Loucy (cell line): ENCODE measurements around the gene TEPSIN.

Experiments used
- H2AFZ ChIP-seq: fragments of 200-600 bp; sonication (generic); 2 replicates; pipeline ENCODE4 v1.6.0; 2016; ENCODE audit warnings: antibody characterized with exemption, mild to moderate bottlenecking, low read length, moderate library complexity
- H3F3A ChIP-seq: fragments of 200-600 bp; 2 replicates; pipeline ENCODE4 v1.6.0; 2016; ENCODE audit warnings: antibody characterized with exemption, low read depth, mild to moderate bottlenecking
- H3K27me3 ChIP-seq: fragments of 200-600 bp; sonication (generic); 2 replicates; pipeline ENCODE4 v1.6.1; 2014; ENCODE audit warnings: low read length, mild to moderate bottlenecking; ENCODE audit not compliant: insufficient read depth, poor library complexity, severe bottlenecking
- H3K36me3 ChIP-seq: fragments of 200-600 bp; sonication (generic); 2 replicates; pipeline ENCODE4 v1.6.1; 2016; ENCODE audit warnings: low read length; ENCODE audit not compliant: insufficient read depth
- H3K4me1 ChIP-seq: fragments of 200-600 bp; sonication (generic); 2 replicates; pipeline ENCODE4 v1.5.1; 2014; ENCODE audit warnings: low read length, mild to moderate bottlenecking; ENCODE audit not compliant: insufficient read depth, poor library complexity, severe bottlenecking
- H3K4me2 ChIP-seq: fragments of 200-600 bp; sonication (generic); 2 replicates; pipeline ENCODE4 v1.6.0; 2014; ENCODE audit warnings: antibody characterized with exemption, low read length, low read depth, mild to moderate bottlenecking; ENCODE audit not compliant: poor library complexity, severe bottlenecking
- H3K4me3 ChIP-seq: fragments of 200-600 bp; sonication (generic); 2 replicates; pipeline ENCODE4 v1.5.1; 2014; ENCODE audit warnings: low read length, mild to moderate bottlenecking, mixed read lengths; ENCODE audit not compliant: poor library complexity, severe bottlenecking
- H3K79me2 ChIP-seq: fragments of 200-600 bp; sonication (generic); 2 replicates; pipeline ENCODE4 v1.6.1; 2014; ENCODE audit warnings: low read length; ENCODE audit not compliant: insufficient read depth
- H3K9ac ChIP-seq: fragments of 200-600 bp; sonication (generic); 2 replicates; pipeline ENCODE4 v1.6.0; 2014; ENCODE audit warnings: mild to moderate bottlenecking, low read depth, low read length, moderate library complexity; ENCODE audit not compliant: poor library complexity, severe bottlenecking
- H3K9me2 ChIP-seq: fragments of 200-600 bp; sonication (generic); replicated peaks from 2 replicates; pipeline ENCODE4 v1.6.1; 2016; ENCODE audit warnings: low read depth, low read length, mixed read lengths
- H3K9me3 ChIP-seq: fragments of 200-600 bp; sonication (generic); 2 replicates; pipeline ENCODE4 v1.6.1; 2014; ENCODE audit warnings: mild to moderate bottlenecking, antibody characterized with exemption, low read length, low read depth; ENCODE audit not compliant: insufficient read depth
- H4K20me1 ChIP-seq: fragments of 200-600 bp; sonication (generic); 2 replicates; pipeline ENCODE4 v1.6.0; 2014; ENCODE audit warnings: antibody characterized with exemption, low read length, mild to moderate bottlenecking; ENCODE audit not compliant: insufficient read depth, poor library complexity, severe bottlenecking
- EZH2phosphoT487 ChIP-seq: fragments of 200-600 bp; IDR thresholded peaks from 2 replicates; pipeline ENCODE4 v1.6.1; 2018; ENCODE audit warnings: antibody characterized with exemption, mild to moderate bottlenecking, moderate library complexity, borderline replicate concordance
- TF ChIP-seq, protein P1 (sequence below): fragments of 200-600 bp; sonication (generic); conservative IDR thresholded peaks from 2 replicates; pipeline ENCODE4 v1.5.1; 2014; ENCODE audit warnings: mild to moderate bottlenecking, antibody characterized with exemption, low read length

TEPSIN gene

DNA sequence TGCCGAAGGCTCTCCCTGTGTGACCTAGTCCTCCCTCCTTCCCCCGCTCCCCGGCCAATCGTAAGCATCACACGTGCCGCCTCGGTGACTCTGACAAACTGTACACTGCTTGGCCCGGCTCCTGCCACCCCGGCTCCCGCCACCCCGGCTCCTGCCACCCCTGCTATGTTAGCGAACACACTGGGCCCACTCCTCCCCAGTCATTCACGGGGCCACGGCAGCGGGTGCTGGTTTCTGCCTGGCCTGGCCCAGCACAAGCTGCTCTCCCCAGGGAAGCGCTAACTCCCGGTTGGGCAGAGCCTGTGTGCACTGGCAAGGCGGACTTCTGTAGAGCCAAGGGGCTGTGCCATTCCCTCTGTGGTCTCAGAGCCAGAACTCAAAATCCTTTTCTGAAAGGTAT, 22.2 kb upstream of the TEPSIN start:
- Histone ChIP-seq H3K36me3 (peaks cover 42% of the 10 kb centered on the region; the same call in 1 of the 2 replicates), H3K9me2 (no peaks in the 10 kb centered on the region), H3K79me2 (no peaks in the 10 kb centered on the region; the same call in 1 of the 2 replicates), H3K9me3 (no peaks in the 10 kb centered on the region), H3K27me3 (no peaks in the 10 kb centered on the region), H3F3A (no peaks in the 10 kb centered on the region), H3K4me1 (no peaks in the 10 kb centered on the region), H3K4me2 (no peak overlapping the region), H3K9ac (no peak overlapping the region), H3K4me3 (no peak overlapping the region), H2AFZ (no peak overlapping the region), H4K20me1 (no peaks in the 10 kb centered on the region)
- TF ChIP-seq, protein P1, sequence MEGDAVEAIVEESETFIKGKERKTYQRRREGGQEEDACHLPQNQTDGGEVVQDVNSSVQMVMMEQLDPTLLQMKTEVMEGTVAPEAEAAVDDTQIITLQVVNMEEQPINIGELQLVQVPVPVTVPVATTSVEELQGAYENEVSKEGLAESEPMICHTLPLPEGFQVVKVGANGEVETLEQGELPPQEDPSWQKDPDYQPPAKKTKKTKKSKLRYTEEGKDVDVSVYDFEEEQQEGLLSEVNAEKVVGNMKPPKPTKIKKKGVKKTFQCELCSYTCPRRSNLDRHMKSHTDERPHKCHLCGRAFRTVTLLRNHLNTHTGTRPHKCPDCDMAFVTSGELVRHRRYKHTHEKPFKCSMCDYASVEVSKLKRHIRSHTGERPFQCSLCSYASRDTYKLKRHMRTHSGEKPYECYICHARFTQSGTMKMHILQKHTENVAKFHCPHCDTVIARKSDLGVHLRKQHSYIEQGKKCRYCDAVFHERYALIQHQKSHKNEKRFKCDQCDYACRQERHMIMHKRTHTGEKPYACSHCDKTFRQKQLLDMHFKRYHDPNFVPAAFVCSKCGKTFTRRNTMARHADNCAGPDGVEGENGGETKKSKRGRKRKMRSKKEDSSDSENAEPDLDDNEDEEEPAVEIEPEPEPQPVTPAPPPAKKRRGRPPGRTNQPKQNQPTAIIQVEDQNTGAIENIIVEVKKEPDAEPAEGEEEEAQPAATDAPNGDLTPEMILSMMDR = no peak
- TF ChIP-seq EZH2phosphoT487 = no peak

GRCh38 chr17:81260641-81261040, 21.8 kb upstream of the TEPSIN start:
- H3K4me1 ChIP-seq = no peaks in the 10 kb centered on the region

DNA sequence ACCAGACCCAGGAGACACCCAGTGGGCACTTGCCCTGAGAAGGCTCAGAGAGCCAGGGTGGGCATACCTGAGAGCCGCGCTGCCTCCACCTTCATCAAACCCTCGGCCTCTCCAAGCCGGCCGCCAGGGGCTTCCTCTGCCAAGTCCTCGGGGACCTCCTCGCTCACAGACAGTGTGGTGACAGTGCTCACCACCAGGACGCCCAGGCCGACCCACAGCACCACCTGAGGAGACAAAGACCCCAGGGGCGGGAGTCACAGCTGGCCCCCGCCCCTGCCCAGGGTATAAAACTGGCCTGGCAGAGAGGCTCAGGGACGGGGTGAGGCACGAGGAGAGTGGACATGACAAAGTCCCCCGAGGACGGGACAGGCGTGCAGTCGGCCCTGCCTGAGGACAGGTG, 21.3 kb upstream of the TEPSIN start:
- Histone ChIP-seq H3F3A (no peaks in the 10 kb centered on the region), H3K36me3 (peaks cover 42% of the 10 kb centered on the region; the same call in 1 of the 2 replicates), H3K4me3 (no peak overlapping the region), H4K20me1 (no peaks in the 10 kb centered on the region), H3K27me3 (no peaks in the 10 kb centered on the region), H3K9ac (no peak overlapping the region), H2AFZ (no peak overlapping the region), H3K9me3 (no peaks in the 10 kb centered on the region), H3K79me2 (no peaks in the 10 kb centered on the region), H3K4me1 (no peaks in the 10 kb centered on the region), H3K9me2 (no peaks in the 10 kb centered on the region), H3K4me2 (no peak overlapping the region)
- TF ChIP-seq, protein P1 = no peak
- no peak for TF ChIP-seq EZH2phosphoT487

More at GRCh38 chr17:81260641-81261040, 21.8 kb upstream of the TEPSIN start:
- H3K4me3 ChIP-seq = no peak overlapping the region
- H3K79me2 ChIP-seq = no peaks in the 10 kb centered on the region; the same call in 1 of the 2 replicates
- no peaks in the 10 kb centered on the region for H3F3A ChIP-seq
- H3K9ac ChIP-seq = no peak overlapping the region
- H3K9me2 ChIP-seq = no peaks in the 10 kb centered on the region
- no peaks in the 10 kb centered on the region for H3K9me3 ChIP-seq
- peaks cover 42% of the 10 kb centered on the region; the same call in 1 of the 2 replicates for H3K36me3 ChIP-seq
- no peaks in the 10 kb centered on the region for H3K27me3 ChIP-seq
- H3K4me2 ChIP-seq = no peak overlapping the region
- H2AFZ ChIP-seq = no peak overlapping the region
- TF ChIP-seq EZH2phosphoT487 = no peak
- no peaks in the 10 kb centered on the region for H4K20me1 ChIP-seq

- Histone ChIP-seq H3K9ac (no peak overlapping the region), H3K4me3 (no peak overlapping the region), H3K4me2 (no peak overlapping the region), H3K36me3 (peaks cover 36% of the 10 kb centered on the region; the same call in 1 of the 2 replicates), H4K20me1 (no peaks in the 10 kb centered on the region), H3F3A (no peaks in the 10 kb centered on the region), H2AFZ (no peak overlapping the region), H3K27me3 (no peaks in the 10 kb centered on the region), H3K9me2 (no peaks in the 10 kb centered on the region), H3K79me2 (no peaks in the 10 kb centered on the region), H3K9me3 (no peaks in the 10 kb centered on the region), H3K4me1 (no peaks in the 10 kb centered on the region)
- TF ChIP-seq, protein P1 = no peak
- no peak for TF ChIP-seq EZH2phosphoT487
Observed at GRCh38 chr17:81259058-81259605, 20.3 kb upstream of the TEPSIN start.
